Endothelial cell of umbilical vein (primary cell): Measurements from ENCODE around the gene NFYA. TPM values are rescaled to one million over a fixed set of nuclear protein-coding genes. Genes with fewer than 3 reads are reported as not detected.

Experiments used
- BruUV-seq: library from RNA; stranded (reverse); fragments of 400-500 nt; replicated peaks from 2 replicates; lab custom pipeline; 2021; lab: Mats Ljungman, UMichigan
- CTCF ChIA-PET: fragments of 300-600, 350-600 bp; sonication (Branson Sonifier 250); formaldehyde crosslinking; loops from one replicate; lab custom pipeline; 2021; ENCODE audit warnings: antibody characterized with exemption, inconsistent platforms; lab: Charles Lee
- POLR2A ChIA-PET: fragments of 300-600, 350-600 bp; sonication (Branson Sonifier 250); formaldehyde crosslinking; loops from one replicate; lab custom pipeline; 2021; ENCODE audit warnings: antibody characterized with exemption, inconsistent platforms; lab: Charles Lee
- DNase-seq: peaks from one replicate; pipeline ENCODE4 v3.0.0-alpha.2; 2011; ENCODE audit warnings: low read depth, low spot score
- FAIRE-seq: peaks from 2 replicates; lab custom pipeline; 2011; peaks lifted over from hg19 to GRCh38; lab: Jason Lieb, UNC
- H2AFZ ChIP-seq: 2 replicates; pipeline ENCODE4 v1.6.0; 2012; ENCODE audit warnings: low read depth, low read length, control low read depth, inconsistent platforms
- H3K27ac ChIP-seq: 2 replicates; pipeline ENCODE4 v1.5.1; 2011; ENCODE audit warnings: low read depth, mild to moderate bottlenecking, control low read depth, low read length, moderate library complexity; ENCODE audit not compliant: insufficient read depth
- H3K27me3 ChIP-seq, 2 experiments: 2 replicates each; pipeline versions ENCODE4 v1.6.0 to v1.6.1; 2011; ENCODE audit warnings: low read length in 2 of 2, mixed read lengths in 1 of 2; ENCODE audit not compliant: control insufficient read depth in 2 of 2, insufficient read depth in 2 of 2
- H3K36me3 ChIP-seq, 2 experiments: 2 replicates in 1 of 2; 3 replicates in 1 of 2; pipeline ENCODE4 v1.5.1; 2011; ENCODE audit warnings: low read length in 2 of 2, mild to moderate bottlenecking in 1 of 2, moderate library complexity in 1 of 2; ENCODE audit not compliant: control insufficient read depth in 2 of 2, insufficient read depth in 2 of 2; ENCODE audit errors: extremely low read depth in 1 of 2
- H3K4me1 ChIP-seq: 3 replicates; pipeline ENCODE4 v1.5.1; 2011; ENCODE audit warnings: mild to moderate bottlenecking, low read length; ENCODE audit not compliant: control insufficient read depth, insufficient read depth; ENCODE audit errors: extremely low read depth
- H3K4me2 ChIP-seq: 2 replicates; pipeline ENCODE4 v1.6.1; 2011; ENCODE audit warnings: low read length, control low read depth, mixed read lengths; ENCODE audit not compliant: insufficient read depth
- H3K4me3 ChIP-seq, 3 experiments: fragments of 200-600 bp in 1 of 3; sonication (generic), shearing (Covaris generic) in 1 of 3; replicated peaks in 1 of 3; 2 replicates each; pipeline ENCODE4 v1.5.1; 2011 to 2016; ENCODE audit warnings: control low read depth in 3 of 3, low read length in 3 of 3, mild to moderate bottlenecking in 2 of 3, inconsistent platforms in 1 of 3, low read depth in 1 of 3, moderate library complexity in 1 of 3; ENCODE audit not compliant: insufficient read depth in 1 of 3
- H3K79me2 ChIP-seq: 2 replicates; pipeline ENCODE4 v1.6.0; 2012; ENCODE audit warnings: low read length, inconsistent platforms; ENCODE audit not compliant: control insufficient read depth, insufficient read depth
- H3K9ac ChIP-seq: replicated peaks from 2 replicates; pipeline ENCODE3; 2011; ENCODE audit warnings: low read length, control low read depth; ENCODE audit not compliant: insufficient read depth; ENCODE audit errors: extremely low read depth
- H3K9me1 ChIP-seq: replicated peaks from 3 replicates; pipeline ENCODE4 v1.6.0; 2011; ENCODE audit warnings: mild to moderate bottlenecking, low read length; ENCODE audit not compliant: control insufficient read depth, insufficient read depth; ENCODE audit errors: extremely low read depth
- H3K9me3 ChIP-seq: replicated peaks from 2 replicates; pipeline ENCODE4 v1.5.1; 2012; ENCODE audit warnings: low read length, inconsistent platforms; ENCODE audit not compliant: control insufficient read depth, insufficient read depth
- H4K20me1 ChIP-seq: replicated peaks from 2 replicates; pipeline ENCODE3; 2011; ENCODE audit warnings: mild to moderate bottlenecking, low read length; ENCODE audit not compliant: control insufficient read depth, insufficient read depth; ENCODE audit errors: extremely low read depth
- EZH2 ChIP-seq: IDR thresholded peaks from 2 replicates; pipeline ENCODE4 v1.6.1; 2012; ENCODE audit warnings: borderline replicate concordance, low read depth, mild to moderate bottlenecking, moderate library complexity, low read length, inconsistent platforms; ENCODE audit not compliant: severe bottlenecking
- FOS ChIP-seq: IDR thresholded peaks from 2 replicates; pipeline ENCODE4 v1.6.1; 2011; ENCODE audit warnings: mild to moderate bottlenecking, low read length, moderate library complexity, borderline replicate concordance; ENCODE audit not compliant: insufficient read depth
- GATA2 ChIP-seq: IDR thresholded peaks from 2 replicates; pipeline ENCODE4 v1.7.0; 2011; ENCODE audit warnings: low read depth, mild to moderate bottlenecking, moderate library complexity, mixed read lengths, low read length; ENCODE audit not compliant: insufficient read length, insufficient read depth
- JUN ChIP-seq: IDR thresholded peaks from 2 replicates; pipeline ENCODE4 v1.6.1; 2011; ENCODE audit warnings: borderline replicate concordance, low read depth; ENCODE audit not compliant: insufficient read length, insufficient read depth
- MAX ChIP-seq: IDR thresholded peaks from 2 replicates; pipeline ENCODE4 v1.6.1; 2011; ENCODE audit not compliant: insufficient read depth, insufficient read length
- MYC ChIP-seq: IDR thresholded peaks from one replicate; pipeline ENCODE4 v1.6.1; 2011; ENCODE audit warnings: mild to moderate bottlenecking, low read depth, low read length
- POLR2A ChIP-seq: IDR thresholded peaks from 2 replicates; pipeline ENCODE4 v1.6.1; 2012; ENCODE audit warnings: low read depth, mild to moderate bottlenecking, control low read depth, low read length
- POLR2AphosphoS5 ChIP-seq: IDR thresholded peaks from 2 replicates; pipeline ENCODE4 v1.6.1; 2012; ENCODE audit warnings: low read depth, mild to moderate bottlenecking, control low read depth, low read length, moderate library complexity; ENCODE audit not compliant: insufficient read depth
- dilution Hi-C: fragments of 300-500 bp; cut with MboI; formaldehyde crosslinking; loops from one replicate; pipeline ENCODE4 v1.15.0; 2019; ENCODE audit warnings: low sequenced_read_pairs; ENCODE audit not compliant: extremely low pct_ligation_motif_present
- intact Hi-C: fragments of 100-400 bp; cut with micrococcal nuclease; formaldehyde crosslinking; loops from one replicate; pipeline ENCODE4 v1.10.0; 2022
- polyA plus RNA-seq, 4 experiments: library from polyadenylated mRNA; depleted of rRNA in 3 of 4; stranded (reverse) in 3 of 4; unstranded in 1 of 4; fragments of >200 nt; gene quantifications; 2 replicates each; pipeline versions ENCODE4 v1.2.1 to v1.2.3, GENCODE V29; 2011 to 2012; ENCODE audit warnings: missing spikeins in 1 of 4
- total RNA-seq: library from RNA; stranded (reverse); gene quantifications from 2 replicates; pipeline ENCODE4 v1.2.3, GENCODE V29; 2021
- TF ChIP-seq, protein P1 (sequence below), 2 donors: IDR thresholded peaks; 1 replicate in 1 of 2; 2 replicates in 1 of 2; pipeline ENCODE4 v1.5.1; 2011; ENCODE audit warnings: low read length in 2 of 2, mild to moderate bottlenecking in 2 of 2, moderate library complexity in 2 of 2, control low read depth in 1 of 2, inconsistent platforms in 1 of 2, low read depth in 1 of 2; ENCODE audit not compliant: insufficient read depth in 1 of 2; ENCODE audit errors: extremely low read depth in 1 of 2

NFYA gene
- total and polyA plus RNA-seq, 2 donors (not counting 3 experiments of a cell fraction or from before 2014, with no cell fraction given): 13.1 to 29.0 TPM

DNA sequence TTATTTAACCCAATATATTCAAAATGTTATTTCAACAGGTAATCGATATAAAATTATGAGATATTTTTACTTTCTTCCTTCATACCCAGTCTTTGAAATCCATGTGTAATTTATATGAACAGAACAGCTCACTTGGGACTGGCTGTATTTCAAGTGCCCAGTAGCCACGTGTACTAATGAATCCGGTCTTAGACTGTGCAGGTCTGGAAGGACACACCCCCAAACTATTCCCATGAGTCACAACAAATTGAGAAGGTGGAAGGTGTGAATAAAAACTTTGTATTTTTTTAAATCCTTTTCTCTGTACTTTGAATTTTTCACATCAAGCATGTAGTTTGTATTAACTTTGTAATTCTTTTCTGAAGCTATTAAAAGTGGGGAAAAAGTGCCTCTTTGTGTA, 36.6 kb upstream of the NFYA start:
- Histone ChIP-seq H3K4me3 (no peak overlapping the region), H3K4me1 (no peaks in the 10 kb centered on the region), H3K27me3 (peaks cover 0 to 3% of the 10 kb centered on the region in 2 experiments), H3K27ac (no peak overlapping the region), H2AFZ (no peak overlapping the region), H3K4me2 (no peak overlapping the region), H3K79me2 (no peaks in the 10 kb centered on the region), H3K36me3 (no peaks in the 10 kb centered on the region), H3K9ac (no peak overlapping the region), H4K20me1 (no peaks in the 10 kb centered on the region), H3K9me1 (no peaks in the 10 kb centered on the region), H3K9me3 (no peaks in the 10 kb centered on the region)
- no peak for DNase-seq
- POLR2A ChIA-PET: no interaction called here
- TF ChIP-seq FOS (no peak), GATA2 (no peak), POLR2AphosphoS5 (no peak), MYC (no peak), POLR2A (no peak), EZH2 (no peak), JUN (no peak), MAX (no peak)
- TF ChIP-seq, protein P1, sequence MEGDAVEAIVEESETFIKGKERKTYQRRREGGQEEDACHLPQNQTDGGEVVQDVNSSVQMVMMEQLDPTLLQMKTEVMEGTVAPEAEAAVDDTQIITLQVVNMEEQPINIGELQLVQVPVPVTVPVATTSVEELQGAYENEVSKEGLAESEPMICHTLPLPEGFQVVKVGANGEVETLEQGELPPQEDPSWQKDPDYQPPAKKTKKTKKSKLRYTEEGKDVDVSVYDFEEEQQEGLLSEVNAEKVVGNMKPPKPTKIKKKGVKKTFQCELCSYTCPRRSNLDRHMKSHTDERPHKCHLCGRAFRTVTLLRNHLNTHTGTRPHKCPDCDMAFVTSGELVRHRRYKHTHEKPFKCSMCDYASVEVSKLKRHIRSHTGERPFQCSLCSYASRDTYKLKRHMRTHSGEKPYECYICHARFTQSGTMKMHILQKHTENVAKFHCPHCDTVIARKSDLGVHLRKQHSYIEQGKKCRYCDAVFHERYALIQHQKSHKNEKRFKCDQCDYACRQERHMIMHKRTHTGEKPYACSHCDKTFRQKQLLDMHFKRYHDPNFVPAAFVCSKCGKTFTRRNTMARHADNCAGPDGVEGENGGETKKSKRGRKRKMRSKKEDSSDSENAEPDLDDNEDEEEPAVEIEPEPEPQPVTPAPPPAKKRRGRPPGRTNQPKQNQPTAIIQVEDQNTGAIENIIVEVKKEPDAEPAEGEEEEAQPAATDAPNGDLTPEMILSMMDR (IDR thresholded peaks at IDR 0.05; ENCODE audit: extremely low read depth in 1 of 2, insufficient read depth in 1 of 2, low read depth in 1 of 2, low read length in 2 of 2): no peak
- CTCF ChIA-PET: interaction anchor here (1.0 to 2.7 kb wide), 7 partner anchors 9 to 146 kb away, joined by 3 to 21 read pairs (median 4); no protein-coding TSS in a partner anchor
- dilution Hi-C loops (no loop called here), intact Hi-C loops (no loop called here)
- no peak for FAIRE-seq
- no TSS peak for BruUV-seq
